Amniotic stem cell (primary cell): ENCODE measurements around the gene FAM240A.

Experiments used
- DNase-seq: peaks from one replicate; lab custom pipeline; 2025; lab: John Stamatoyannopoulos, UW

FAM240A gene

GRCh38 chr3:46662771-46663551 is 50.6 kb downstream of the FAM240A start:
- no peak for DNase-seq

GRCh38 chr3:46663591-46664135 is 51.3 kb downstream of the FAM240A start:
- DNase-seq = no peak

- DNase-seq = no peak
Observed at GRCh38 chr3:46664188-46664970, 52.1 kb downstream of the FAM240A start.

- no peak for DNase-seq
Observed at GRCh38 chr3:46664971-46665762, 52.8 kb downstream of the FAM240A start.

GRCh38 chr3:46665763-46666452 is 53.6 kb downstream of the FAM240A start:
- DNase-seq = no peak

- no peak for DNase-seq
Observed at GRCh38 chr3:46666453-46666845, 54.1 kb downstream of the FAM240A start.

- no peak for DNase-seq
Observed at GRCh38 chr3:46667061-46667621, 54.8 kb downstream of the FAM240A start.

- no peak for DNase-seq
Observed at GRCh38 chr3:46667657-46668056, 55.3 kb downstream of the FAM240A start.

GRCh38 chr3:46668116-46668515 is 55.8 kb downstream of the FAM240A start:
- no peak for DNase-seq

GRCh38 chr3:46668591-46668990 is 56.3 kb downstream of the FAM240A start:
- no peak for DNase-seq

GRCh38 chr3:46669191-46669999 is 57.1 kb downstream of the FAM240A start:
- no peak for DNase-seq

GRCh38 chr3:46670000-46670890 is 57.9 kb downstream of the FAM240A start:
- no peak for DNase-seq

GRCh38 chr3:46670891-46671427 is 58.6 kb downstream of the FAM240A start:
- no peak for DNase-seq

- DNase-seq = no peak
Observed at GRCh38 chr3:46671541-46672348, 59.4 kb downstream of the FAM240A start.

GRCh38 chr3:46672349-46672695 is 60.0 kb downstream of the FAM240A start:
- no peak for DNase-seq

GRCh38 chr3:46673151-46674030 is 61.1 kb downstream of the FAM240A start:
- DNase-seq = no peak
